GM12892 (cell line): Measurements from ENCODE around the gene CHMP6.

Experiments
- POLR2A ChIP-seq: IDR thresholded peaks from 2 replicates; pipeline ENCODE4 v1.6.1; 2011; ENCODE audit warnings: low read depth, low read length, control low read depth
- POLR2AphosphoS5 ChIP-seq: IDR thresholded peaks from 2 replicates; pipeline ENCODE4 v1.6.1; 2011; ENCODE audit warnings: low read depth, low read length, control low read depth

DNA sequence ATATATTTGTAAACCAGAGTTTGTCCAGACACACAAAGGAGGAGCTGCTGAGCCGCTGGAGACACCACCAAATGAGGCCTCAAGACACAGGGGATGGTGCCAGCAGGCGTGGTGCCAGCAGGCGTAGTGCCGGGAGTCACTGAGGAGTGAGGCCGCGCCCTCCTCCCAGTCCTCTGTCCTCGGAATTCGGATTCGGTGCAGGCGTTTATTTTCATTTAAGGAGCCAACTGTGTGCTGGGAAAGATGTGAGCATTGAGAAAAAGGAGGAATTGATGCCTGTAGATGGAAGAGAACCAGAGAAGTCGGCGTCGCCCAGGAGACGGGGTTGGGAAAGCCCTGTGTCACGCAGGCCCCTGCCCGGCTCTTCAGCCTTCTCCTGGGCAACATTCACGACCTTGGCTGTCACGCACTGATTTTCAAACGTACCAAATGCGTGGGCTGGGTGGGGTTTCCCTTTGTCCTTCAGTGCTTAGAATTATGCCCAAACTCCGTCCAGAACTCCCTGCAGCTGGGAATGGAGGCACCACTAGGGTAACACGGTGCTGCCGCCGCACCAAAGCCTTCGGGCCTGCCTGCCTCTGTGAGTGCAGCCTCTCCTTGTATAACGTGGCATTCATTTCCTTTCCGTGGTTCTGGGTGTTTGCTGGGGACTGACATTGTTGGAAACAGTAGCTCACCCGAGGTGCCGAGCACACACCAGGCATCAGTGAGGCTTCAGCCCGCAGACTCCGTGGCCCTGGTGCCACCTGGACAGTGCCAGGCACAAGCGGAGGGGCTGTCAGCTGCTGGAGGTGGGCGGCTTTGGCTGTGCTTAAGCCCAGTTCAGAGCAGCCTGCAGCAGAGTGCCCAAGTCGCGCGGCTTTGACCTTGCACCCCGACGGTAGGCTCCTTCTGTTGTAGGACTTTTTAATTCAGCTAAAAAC is 49.0 kb upstream of the CHMP6 start:
- TF ChIP-seq POLR2AphosphoS5 (no peak), POLR2A (no peak)
